Activated CD4-positive, alpha-beta T cell treated with anti-CD3 and anti-CD28 coated beads for 48 hours (primary cell): ENCODE measurements around the gene ANKRD28.
"Not testable (repeated sequence)": the region's sequence is repeated elsewhere in the genome, so short reads cannot be mapped to it uniquely, and the experiment has no call there.

ENCODE experiments used
- DNase-seq: peaks from one replicate; pipeline ENCODE4 v3.0.0-alpha.2; 2020

The ANKRD28 gene

GRCh38 chr3:15797642-15798303, at the start of gene ANKRD28:
Gene ANKRD28 (minus strand): TSS chr3:15797979. CDS start chr3:15796521, 1,458 bp downstream.
- no peak for DNase-seq

- no peak for DNase-seq
Measured at GRCh38 chr3:15847239-15847638, 49.5 kb upstream of the ANKRD28 start.

- DNase-seq, result no peak
Measured at GRCh38 chr3:15846606-15847005, 48.8 kb upstream of the ANKRD28 start.

- peak; percentile 20 for DNase-seq
Measured at GRCh38 chr3:15845475-15845874, 47.7 kb upstream of the ANKRD28 start.

GRCh38 chr3:15844889-15845288, 47.1 kb upstream of the ANKRD28 start:
- DNase-seq, result peak; percentile 14

- not testable (repeated sequence) for DNase-seq
Measured at GRCh38 chr3:15841091-15841973, 43.6 kb upstream of the ANKRD28 start.

GRCh38 chr3:15839568-15839967, 41.8 kb upstream of the ANKRD28 start:
- DNase-seq, result no peak

- no peak for DNase-seq
Measured at GRCh38 chr3:15831927-15832326, 34.1 kb upstream of the ANKRD28 start.

GRCh38 chr3:15825016-15825415, 27.2 kb upstream of the ANKRD28 start:
- DNase-seq, result no peak

GRCh38 chr3:15823092-15823491, 25.3 kb upstream of the ANKRD28 start:
- no peak for DNase-seq

- no peak for DNase-seq
Measured at GRCh38 chr3:15822281-15822680, 24.5 kb upstream of the ANKRD28 start.

- no peak for DNase-seq
Measured at GRCh38 chr3:15820911-15821310, 23.1 kb upstream of the ANKRD28 start.

GRCh38 chr3:15819576-15819975, 21.8 kb upstream of the ANKRD28 start:
- no peak for DNase-seq

- DNase-seq, result no peak
Measured at GRCh38 chr3:15819043-15819442, 21.3 kb upstream of the ANKRD28 start.

- no peak for DNase-seq
Measured at GRCh38 chr3:15815696-15816095, 17.9 kb upstream of the ANKRD28 start.

GRCh38 chr3:15813079-15813478, 15.3 kb upstream of the ANKRD28 start:
- DNase-seq, result not testable (repeated sequence)

GRCh38 chr3:15812183-15812582, 14.4 kb upstream of the ANKRD28 start:
- no peak for DNase-seq

GRCh38 chr3:15810702-15811101, 12.9 kb upstream of the ANKRD28 start:
- no peak for DNase-seq

GRCh38 chr3:15809313-15809712, 11.5 kb upstream of the ANKRD28 start:
- DNase-seq, result no peak

- no peak for DNase-seq
Measured at GRCh38 chr3:15808679-15809310, 11.0 kb upstream of the ANKRD28 start.

GRCh38 chr3:15805756-15806266, 8.0 kb upstream of the ANKRD28 start:
- no peak for DNase-seq

GRCh38 chr3:15804553-15805095, 6.8 kb upstream of the ANKRD28 start:
- no peak for DNase-seq

GRCh38 chr3:15803921-15804320, 6.1 kb upstream of the ANKRD28 start:
- DNase-seq, result no peak
